ENCODE data around the gene ATP6V0A1.
"Not testable (repeated sequence)": the region's sequence is repeated elsewhere in the genome, so short reads cannot be mapped to it uniquely, and the experiment has no call there.

Gene ATP6V0A1

DNA sequence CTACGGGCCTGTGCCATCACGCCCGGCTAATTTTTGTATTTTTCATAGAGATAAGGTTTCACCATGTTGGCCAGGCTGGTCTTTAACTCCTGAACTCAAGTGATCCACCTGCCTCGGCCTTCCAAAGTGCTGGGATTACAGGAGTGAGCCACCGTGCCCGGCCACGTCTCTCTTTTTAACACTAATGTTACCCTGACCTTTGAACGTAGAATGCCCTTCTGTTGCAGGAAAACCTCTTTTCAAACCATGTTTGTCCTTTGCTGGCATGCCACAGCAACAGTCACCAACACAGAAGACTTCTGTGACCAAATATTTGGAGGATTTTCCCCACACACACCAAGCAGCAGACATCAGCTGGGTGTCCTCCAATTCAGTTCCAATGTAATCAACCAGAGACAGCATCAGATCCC, 86.2 kb downstream of the ATP6V0A1 start:
- no peak for DNase-seq

DNA sequence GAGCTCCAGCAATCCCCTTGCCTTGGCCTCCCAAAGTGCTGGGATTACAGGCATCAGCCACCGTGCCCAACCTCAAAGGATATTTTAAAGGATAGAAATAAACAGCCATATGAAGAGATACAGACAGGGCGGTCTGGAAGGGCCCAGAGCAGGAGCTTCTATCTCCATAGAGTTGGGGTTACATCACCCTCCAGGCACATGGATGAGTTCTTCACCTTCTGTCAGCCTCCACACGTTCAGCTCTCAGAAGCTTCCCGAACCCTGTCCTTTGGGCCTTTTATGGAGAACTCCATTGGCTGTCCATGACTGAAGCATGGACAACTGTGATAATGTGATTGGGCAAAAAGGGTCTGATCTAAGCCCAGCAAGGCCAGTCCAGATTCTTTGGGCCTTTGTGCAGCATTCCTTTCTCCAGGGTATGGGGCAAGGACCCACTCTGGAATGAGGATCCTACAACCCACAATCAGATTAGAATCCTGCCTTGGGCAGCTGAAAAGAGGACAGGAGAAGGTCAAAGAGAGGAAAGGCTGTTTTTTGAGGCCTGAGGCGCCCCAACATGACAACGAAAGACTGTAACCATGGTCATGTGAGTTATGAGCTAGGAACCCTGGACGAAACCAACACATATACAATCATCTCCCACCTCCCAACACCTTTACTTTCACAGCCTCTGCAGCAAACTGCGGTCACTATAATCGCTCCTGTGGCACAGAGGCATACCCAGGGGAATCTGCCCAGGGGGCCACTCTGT, 87.3 kb downstream of the ATP6V0A1 start:
- DNase-seq, result not testable (repeated sequence)

DNA sequence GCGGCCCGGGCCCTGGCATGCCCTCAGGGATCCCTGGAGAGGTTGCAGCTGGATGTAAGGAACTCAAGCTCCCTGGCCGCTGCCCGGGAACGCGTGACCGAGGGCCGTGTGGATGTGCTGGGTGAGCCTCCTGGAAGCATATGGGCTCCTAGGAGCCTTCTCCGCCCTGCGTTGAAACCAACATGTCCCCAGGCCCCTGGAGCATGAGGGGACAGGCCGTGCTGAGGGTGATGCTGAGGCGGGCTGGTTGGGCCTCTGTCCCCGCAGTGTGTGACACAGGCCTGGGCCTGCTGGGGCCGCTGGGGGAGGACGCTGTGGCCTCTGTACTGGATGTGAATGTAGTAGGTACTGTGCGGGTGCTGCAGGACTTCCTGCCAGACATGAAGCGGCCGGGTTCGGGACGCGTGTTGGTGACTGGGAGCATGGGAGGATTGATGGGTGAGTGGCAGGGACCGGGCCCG, 88.4 kb downstream of the ATP6V0A1 start:
- no peak for DNase-seq

DNA sequence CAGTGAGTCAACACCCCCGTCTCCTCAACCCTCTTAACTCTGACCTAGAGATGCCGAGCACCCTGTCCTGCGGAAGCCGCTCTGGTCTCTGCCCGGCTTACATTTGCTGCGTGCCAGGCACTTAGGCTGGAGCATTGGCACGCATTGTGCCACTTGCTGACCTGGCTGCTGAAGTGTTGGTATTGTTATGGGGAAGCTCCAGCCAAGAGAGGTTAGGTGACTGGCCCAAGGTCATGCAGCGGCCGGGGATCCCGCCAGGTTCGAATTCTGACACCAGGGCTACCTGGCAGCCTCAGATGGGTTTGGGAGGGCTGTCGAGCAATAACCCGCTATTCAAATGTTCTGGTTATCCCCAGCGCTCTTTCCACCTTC, 89.0 kb downstream of the ATP6V0A1 start:
- DNase-seq, result no peak

DNA sequence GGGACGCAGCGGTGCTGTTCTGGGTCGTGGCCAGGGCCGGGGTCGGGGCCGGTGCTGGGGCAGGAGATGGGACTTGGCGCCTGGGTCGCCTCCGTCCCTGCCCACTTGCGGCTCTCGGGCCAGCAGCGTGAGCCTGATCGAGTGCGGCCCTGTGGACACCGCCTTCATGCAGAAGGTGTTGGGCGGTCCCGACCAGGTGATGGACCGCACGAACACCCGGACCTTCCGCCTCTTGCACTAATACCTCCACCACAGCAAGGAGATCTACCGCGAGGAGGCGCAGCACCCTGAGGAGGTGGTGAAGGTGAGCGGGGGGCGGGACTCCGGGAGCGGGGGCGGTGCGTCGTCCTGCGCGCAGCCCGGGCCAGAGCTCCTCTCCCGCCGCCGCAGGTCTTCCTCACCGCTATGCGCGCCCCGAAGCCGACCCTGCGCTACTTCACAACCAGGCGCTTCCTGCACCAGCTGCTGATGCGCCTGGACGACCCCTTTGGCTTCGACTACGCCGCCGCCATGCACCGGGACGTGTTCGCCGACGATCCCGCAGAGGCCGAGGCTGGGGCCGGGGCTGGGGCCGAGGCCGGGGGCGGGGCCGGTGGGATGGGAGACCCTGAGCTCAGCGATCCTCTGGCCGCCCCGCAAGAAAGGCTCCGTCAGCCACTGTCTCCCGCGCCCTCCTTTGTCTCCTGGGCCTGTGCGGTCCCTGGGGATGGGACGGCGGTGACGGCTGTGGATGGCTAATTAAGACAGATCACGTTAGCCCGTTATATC, 89.6 kb downstream of the ATP6V0A1 start:
- DNase-seq, result peak; percentile 90

DNA sequence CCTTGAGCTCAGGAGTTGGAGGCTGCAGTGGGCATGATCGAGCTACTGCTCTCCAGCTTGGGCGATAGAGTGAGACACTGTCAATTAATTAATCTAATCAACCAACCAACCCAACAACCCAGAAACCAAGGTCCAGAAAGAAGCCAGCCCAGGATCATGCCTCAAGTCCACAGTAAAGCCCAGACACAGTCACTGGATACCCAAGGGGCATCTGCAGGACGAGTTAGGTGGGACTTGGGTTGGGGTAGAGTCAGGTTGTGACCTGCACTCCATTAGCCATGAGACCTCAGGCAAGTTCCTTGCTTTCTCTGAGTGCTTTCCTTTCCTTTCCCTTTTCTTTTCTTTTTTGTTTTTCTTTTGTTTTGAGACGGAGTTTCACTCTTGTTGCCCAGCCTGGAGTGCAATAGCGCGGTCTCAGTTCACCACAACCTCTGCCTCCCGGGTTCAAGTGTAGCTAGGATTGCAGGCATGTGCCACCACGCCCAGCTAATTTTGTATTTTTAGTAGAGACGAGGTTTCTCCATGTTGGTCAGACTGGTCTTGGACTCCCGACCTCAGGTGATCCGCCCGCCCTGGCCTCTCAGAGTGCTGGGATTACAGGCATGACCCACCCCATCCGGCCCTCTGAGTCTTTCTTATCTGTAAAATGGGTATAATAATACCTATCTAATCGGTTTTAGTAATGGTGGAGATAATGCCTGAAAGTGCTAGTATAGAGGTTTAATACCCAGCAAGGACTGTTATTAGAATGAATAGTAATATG, 90.5 kb downstream of the ATP6V0A1 start:
- no peak for DNase-seq

DNA sequence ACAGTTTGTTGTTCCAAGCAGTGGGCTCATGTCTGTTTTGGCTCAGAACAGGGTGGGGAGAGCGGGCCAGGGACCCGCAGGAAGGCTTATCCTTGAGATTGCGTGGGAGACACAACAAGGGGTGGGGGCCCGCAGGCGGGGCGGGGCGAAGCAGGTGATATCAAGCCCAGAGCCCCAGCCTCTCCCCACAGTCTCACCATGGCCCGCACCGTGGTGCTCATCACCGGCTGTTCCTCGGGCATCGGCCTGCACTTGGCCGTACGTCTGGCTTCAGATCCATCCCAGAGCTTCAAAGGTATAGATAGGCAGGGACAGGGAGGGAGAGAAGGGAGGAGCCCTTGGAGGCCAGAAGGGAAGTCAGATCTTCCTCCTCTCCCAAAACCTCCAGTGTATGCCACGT, 94.1 kb downstream of the ATP6V0A1 start, which contains the start of gene HSD17B1:
Gene HSD17B1 (plus strand): TSS at position 188 of the 400 bp plus-strand sequence. CDS start 11 bp downstream, at position 199.
- not testable (repeated sequence) for DNase-seq

DNA sequence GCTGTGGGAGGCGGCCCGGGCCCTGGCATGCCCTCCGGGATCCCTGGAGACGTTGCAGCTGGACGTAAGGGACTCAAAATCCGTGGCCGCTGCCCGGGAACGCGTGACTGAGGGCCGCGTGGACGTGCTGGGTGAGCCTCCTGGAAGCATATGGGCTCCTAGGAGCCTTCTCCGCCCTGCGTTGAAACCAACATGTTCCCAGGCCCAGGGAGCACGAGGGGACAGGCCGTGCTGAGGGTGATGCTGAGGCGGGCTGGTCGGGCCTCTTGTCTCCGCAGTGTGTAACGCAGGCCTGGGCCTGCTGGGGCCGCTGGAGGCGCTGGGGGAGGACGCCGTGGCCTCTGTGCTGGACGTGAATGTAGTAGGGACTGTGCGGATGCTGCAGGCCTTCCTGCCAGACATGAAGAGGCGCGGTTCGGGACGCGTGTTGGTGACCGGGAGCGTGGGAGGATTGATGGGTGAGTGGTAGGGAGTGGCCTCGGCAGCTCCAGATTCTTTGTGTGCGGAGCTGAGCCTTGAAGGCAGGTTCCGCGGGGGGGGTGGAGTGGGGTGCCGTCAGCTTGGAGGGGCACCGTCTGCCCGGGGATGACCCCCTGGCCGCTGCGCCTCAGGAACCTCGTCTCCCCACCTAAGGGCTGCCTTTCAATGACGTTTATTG, 94.6 kb downstream of the ATP6V0A1 start:
- DNase-seq, result no peak

DNA sequence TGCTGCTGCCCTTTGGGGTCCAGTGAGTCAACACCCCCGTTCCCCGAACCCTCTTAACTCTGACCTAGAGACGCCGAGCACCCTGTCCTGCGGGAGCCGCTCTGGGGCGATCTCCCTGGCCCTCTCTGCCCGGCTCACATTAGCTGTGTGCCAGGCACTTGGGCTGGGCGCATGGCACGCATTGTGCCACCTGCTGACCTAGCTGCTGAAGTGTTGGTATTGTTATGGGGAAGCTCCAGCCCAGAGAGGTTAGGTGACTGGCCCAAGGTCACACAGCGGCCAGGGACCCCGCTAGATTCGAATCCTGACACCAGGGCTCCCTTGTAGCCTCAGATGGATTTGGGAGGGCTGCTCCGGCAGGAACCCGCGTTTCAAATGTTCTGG, 95.2 kb downstream of the ATP6V0A1 start:
- no peak for DNase-seq

DNA sequence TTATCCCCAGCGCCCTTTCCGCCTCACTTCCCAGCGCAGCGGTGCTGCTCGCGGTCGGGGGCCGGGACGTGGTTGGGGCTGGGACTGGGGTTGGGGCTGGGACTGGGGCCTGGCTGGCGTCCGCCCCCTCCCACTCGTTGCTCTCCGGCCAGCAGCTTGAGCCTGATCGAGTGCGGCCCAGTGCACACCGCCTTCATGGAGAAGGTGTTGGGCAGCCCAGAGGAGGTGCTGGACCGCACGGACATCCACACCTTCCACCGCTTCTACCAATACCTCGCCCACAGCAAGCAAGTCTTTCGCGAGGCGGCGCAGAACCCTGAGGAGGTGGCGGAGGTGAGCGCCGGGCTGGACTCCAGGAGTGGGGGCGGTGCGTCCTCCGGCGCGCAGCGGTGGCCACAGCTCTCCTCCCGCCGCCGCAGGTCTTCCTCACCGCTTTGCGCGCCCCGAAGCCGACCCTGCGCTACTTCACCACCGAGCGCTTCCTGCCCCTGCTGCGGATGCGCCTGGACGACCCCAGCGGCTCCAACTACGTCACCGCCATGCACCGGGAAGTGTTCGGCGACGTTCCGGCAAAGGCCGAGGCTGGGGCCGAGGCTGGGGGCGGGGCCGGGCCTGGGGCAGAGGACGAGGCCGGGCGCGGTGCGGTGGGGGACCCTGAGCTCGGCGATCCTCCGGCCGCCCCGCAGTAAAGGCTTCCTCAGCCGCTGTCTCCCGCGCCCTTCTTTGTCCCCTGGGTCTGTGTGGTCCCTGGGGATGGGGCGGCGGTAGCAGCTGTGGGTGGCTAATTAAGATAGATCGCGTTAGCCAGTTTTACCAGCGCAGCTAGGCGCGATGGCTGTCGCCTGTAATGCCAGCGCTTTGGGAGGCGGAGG, 95.8 kb downstream of the ATP6V0A1 start:
- peak; percentile 87 for DNase-seq

DNA sequence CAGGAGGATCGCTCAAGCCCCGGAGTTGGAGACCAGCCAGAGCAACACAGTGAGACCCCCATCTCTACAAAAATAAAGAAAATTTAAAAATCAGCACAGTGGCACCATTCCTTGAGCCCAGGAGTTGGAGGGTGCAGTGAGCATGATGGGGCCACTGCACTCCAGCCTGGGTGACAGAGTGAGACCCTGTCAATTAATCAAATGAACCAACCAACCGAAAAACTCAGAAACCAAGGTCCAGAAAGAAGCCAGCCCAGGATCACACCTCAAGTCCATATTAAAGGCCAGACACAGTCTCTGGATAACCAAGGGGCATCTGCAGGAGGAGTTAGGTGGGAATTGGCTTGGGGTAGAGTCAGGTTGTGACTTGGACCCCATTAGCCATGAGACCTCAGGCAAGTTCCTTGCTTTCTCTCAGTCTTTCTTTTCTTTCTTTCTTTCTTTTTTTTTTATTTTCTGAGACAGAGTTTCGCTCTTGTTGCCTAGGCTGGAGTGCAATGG, 96.5 kb downstream of the ATP6V0A1 start:
- DNase-seq, result no peak

DNA sequence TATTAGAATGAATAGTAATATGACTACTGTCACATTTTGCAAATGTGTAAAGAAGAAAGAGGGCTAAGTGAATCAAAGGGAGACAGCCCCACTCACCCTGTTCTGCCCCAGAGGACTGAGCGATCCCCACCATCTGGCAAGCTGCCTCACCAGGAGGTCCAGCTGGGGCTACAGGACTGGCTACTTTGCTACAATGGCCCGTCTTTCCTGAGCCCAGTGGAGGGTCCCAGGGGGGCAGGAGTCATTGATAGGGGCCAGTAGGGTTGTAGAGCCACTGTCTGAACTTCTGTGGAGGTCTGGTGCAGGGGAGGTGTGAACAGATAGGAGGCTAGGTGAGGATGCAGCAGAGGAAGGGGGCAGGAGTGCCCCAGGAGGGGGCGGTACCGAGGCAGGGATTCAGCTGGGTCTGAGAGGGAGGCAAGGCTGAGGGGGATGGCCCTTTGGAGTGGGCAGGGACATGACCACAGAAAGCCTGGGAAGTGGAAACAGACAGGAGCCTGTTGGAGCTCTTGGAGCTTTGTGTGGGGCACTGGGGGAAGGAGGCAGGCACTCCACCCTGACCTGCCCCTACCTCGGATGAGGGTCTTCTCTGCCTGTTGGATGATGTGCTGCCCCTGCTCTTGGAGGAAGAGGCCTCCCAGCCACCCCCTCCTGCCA, 97.4 kb downstream of the ATP6V0A1 start:
- not testable (repeated sequence) for DNase-seq

DNA sequence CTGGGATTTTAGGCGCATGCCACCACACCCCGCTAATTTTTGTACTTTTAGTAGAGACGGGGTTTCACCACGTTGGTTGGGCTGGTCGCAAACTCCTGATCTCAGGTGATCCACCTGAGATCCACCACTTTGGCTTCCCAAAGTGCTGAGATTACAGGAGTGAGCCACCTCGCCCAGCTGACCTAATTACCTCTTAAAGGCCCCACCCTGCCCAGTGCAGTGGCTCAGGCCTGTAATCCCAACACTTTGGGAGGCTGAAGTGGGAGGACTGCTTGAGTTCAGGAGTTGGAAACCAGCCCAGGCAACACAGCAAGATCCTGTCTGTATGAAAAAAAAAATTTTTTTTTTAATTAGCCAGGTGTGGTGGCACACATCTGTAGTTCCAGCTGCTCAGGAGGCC, 100.4 kb downstream of the ATP6V0A1 start:
- no peak for DNase-seq

DNA sequence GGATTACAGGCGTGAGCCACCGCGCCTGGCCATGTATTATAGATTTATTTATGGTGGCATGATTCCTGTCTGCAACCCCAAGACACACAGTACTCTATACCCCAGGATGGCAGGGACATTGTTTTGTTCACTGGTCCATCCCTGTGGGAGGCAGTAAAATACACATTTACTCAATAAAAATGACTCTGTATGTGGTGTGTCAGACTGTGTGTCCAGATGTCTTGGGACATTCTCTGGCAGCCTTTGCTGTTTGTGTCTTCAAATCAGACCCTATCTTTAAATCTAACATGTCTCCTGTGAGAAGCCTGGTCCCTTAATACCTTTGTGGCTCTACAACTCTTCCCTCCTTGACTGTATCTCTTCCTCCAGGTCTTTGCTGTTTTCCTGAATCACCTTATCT, 101.6 kb downstream of the ATP6V0A1 start:
- DNase-seq, result peak; percentile 13

DNA sequence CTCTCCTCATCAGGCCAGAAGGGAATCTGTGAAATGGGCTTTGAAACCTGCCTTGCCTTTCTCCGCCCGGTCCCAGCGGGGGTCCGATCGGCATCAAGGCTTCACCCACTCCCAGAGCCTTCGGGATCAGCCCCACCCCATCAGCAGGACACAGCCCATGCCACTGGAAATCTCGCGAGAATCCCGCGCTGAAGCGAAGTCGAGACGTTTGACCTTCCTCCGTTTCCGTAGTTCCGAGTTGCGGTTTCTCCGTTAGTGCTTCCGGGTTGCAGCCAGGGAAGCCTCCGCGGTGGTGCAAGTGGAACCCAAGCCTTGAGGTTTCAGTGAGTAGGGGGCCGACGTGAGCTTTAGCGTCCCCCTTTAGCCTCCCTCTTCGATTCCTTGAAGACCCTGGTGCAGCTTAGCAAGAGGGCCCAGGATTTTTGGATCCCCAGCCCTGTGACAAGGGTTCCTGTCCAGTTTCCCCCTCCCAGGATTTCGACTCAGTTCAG, 103.3 kb downstream of the ATP6V0A1 start, which contains the start of gene COASY:
Gene COASY (plus strand): TSS at position 252 of the 491 bp plus-strand sequence. CDS start 475 bp downstream, outside the sequence.
- DNase-seq, result peak; percentile 98

DNA sequence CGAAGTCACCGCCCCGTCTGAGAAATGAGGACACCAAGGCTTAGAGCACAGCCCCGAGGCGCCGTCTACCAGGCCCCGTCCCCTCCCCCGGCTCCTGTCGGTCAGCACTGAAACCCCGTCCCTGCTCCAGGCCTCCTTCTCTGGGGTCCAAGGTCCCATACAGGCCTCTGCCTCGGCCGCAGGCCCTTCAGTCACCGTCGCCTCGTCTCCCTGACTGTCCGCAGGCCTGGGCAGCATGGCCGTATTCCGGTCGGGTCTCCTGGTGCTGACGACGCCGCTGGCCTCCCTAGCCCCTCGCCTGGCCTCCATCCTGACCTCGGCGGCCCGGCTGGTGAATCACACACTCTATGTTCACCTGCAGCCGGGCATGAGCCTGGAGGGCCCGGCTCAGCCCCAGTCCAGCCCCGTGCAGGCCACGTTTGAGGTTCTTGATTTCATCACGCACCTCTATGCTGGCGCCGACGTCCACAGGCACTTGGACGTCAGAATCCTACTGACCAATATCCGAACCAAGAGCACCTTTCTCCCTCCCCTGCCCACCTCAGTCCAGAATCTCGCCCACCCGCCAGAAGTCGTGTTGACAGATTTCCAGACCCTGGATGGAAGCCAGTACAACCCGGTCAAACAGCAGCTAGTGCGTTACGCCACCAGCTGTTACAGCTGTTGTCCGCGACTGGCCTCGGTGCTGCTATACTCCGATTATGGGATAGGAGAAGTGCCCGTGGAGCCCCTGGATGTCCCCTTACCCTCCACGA, 103.9 kb downstream of the ATP6V0A1 start:
- no peak for DNase-seq

DNA sequence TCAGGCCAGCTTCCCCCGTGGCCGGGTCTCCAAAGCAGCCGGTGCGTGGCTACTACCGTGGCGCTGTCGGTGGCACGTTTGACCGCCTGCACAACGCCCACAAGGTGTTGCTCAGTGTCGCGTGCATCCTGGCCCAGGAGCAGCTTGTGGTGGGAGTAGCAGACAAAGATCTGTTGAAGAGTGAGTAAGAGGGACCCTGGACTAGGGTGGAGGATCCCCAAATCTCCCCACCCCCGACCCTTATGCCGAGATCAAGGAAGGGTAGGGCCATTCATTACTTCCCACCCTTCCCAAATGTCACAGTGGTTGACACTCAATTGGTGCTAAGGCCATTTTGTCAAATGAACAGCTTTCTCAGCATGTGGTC, 104.4 kb downstream of the ATP6V0A1 start:
- DNase-seq, result no peak

DNA sequence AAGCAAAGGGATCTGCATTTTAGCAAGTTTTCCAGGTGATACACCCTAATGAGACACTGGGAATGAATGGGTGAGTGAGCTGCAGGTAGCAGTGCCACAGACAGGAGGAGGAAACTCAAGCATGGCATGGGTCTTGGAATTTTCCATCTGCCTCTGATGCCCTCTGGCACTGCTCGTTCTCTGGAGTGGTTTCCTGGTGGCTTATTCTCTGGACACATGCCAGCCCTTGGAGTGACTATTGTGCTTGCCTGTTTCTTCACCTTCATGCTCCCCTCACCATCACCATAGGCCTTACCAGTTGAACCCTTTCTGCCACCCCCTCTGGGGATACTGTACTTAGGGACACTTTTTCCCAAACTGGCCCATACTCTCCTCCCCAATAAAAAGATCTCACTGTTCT, 104.9 kb downstream of the ATP6V0A1 start:
- DNase-seq, result no peak

DNA sequence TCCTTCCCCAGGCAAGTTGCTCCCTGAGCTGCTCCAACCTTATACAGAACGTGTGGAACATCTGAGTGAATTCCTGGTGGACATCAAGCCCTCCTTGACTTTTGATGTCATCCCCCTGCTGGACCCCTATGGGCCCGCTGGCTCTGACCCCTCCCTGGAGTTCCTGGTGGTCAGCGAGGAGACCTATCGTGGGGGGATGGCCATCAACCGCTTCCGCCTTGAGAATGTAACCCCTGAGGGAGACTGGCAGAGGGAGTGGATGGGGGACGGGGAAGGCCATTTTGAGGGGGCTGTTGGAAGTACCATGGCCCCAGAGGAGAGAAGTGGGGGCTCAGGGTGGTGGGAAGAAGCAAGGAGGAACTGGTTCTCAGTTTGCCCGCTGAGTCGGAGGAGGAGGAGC, 105.3 kb downstream of the ATP6V0A1 start:
- no peak for DNase-seq

Measured in NCI-H146 (cell line).